Dedifferentiated amniotic fluid mesenchymal stem cell (primary cell): ENCODE measurements around the gene SPTAN1.
"Not testable (repeated sequence)": the region's sequence is repeated elsewhere in the genome, so short reads cannot be mapped to it uniquely, and the experiment has no call there.

ENCODE experiments used
- DNase-seq: peaks from one replicate; pipeline ENCODE4 v3.0.0-alpha.2; 2016; ENCODE audit errors: extremely low spot score

The SPTAN1 gene

DNA sequence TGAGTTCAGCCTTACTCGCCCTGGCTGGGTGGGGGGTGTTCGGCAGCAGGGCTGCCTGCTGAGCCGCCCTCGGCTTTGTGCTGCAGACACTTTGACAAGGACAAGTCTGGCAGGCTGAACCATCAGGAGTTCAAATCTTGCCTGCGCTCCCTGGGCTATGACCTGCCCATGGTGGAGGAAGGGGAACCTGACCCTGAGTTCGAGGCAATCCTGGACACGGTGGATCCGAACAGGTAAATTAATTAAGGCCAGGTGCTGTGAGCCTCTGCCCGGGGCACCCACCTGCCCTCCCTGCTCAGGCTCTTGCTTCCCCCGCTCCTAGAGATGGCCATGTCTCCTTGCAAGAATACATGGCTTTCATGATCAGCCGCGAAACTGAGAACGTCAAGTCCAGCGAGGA lies 80.1 kb downstream of the SPTAN1 start:
- DNase-seq: no peak

GRCh38 chr9:128633057-128633456 lies 80.7 kb downstream of the SPTAN1 start:
- DNase-seq: no peak

- DNase-seq: no peak
These were observed 81.2 kb downstream of the SPTAN1 start for GRCh38 chr9:128633601-128634000.

DNA sequence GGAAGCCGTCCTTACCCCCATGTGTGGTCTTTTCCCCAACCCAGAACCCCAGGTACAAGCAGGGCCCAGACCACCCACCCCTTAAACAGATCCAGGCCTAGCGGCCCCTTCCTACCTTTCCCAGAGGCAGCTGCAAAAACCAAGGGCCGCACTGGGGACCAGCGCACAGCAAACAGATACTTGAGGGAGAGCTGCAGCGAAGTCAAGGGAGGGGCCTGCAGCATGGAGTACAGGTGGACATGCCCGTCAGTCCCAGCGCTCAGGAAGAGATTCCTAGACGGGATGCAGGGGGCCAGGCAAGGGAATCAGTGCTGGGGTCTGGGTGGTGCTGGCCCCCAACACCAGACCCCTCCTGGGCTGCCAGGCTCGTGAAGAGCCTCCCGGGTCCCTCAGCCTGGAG lies 81.7 kb downstream of the SPTAN1 start:
- no peak for DNase-seq

GRCh38 chr9:128634651-128635262 lies 82.4 kb downstream of the SPTAN1 start:
- DNase-seq: no peak

DNA sequence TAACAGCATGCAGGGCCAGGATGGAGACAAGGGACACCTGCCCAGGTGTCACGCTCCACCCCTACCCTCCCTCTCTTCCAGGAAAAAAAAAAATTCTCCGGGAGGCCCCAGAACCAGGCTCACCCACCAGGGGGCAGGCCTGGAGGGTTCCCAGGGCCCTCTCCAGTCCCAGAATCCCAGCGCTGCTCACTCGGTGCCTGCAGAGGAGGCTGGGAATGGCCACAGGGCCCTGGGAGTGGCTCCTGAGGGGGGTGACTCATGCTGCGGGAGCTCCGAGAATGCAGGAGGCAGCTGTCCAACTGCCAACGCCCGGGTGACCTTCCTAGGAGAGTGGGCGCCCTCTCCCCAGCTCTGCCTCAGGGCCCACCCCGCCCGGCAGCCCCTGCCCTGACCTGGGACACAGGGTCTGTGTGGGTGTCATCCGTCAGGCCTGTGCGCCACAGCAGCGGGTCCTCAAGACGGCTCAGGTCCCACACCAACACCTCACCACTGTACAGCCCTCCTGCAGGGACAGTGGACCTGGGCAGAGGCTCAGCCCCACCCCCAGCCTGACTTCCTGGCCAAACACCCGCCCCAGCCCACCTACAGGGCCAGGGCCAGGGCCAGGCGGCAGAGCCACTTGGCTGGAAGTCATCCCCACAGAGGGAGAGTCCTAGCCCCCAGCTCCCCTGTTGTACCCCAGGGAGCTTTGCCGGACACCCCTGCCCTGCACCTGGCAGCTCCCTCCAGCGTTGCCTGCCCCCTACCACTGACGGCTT lies 83.1 kb downstream of the SPTAN1 start:
- peak; percentile 95 for DNase-seq

- DNase-seq: no peak
These were observed 83.6 kb downstream of the SPTAN1 start for GRCh38 chr9:128636024-128636390.

DNA sequence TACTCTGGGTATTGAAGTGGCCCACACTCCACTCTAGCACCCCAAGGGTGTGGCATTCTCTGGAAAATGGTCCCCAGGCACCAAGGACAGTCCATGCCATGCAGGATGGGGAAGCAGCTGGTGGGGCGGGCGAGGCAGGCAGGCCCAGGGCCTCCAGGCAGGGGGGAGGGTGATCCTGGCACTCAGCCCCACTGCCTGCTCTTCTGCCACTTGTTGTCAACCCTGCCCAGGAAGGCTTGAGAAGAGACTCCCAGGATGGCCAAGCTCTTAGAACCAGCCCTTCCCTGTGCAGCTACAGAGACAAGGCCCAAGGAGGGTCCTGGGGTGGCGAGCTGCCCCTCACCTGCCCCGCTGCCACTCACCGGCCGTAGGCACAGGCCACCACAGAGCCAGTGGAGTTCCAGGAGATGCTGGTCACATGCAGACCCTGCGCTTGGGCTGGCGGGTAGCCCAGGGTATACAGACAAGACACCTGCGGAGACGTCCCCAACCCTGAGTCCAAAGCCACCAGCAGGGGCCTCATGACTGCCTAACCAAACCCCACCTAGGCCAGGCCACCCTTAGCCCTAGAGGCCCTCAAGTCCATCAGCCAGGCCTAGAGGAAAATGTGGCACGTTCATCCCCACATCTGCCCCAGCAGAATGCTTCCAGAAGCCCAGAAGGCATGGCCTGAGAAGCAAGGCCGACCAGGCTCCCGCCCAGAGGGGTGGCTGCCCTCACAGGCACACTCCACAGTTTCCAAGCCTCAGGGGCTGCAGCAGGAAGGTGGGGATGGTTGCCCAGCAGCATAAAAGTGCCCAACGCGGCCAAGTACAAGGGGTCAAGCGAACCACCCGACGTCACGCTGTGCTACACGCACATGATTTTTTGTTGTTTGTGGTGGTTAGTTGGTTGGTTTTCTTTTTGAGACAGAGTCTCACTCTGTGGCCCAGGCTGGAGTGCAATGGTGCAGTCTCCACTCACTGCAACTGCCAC lies 84.5 kb downstream of the SPTAN1 start:
- no peak for DNase-seq

DNA sequence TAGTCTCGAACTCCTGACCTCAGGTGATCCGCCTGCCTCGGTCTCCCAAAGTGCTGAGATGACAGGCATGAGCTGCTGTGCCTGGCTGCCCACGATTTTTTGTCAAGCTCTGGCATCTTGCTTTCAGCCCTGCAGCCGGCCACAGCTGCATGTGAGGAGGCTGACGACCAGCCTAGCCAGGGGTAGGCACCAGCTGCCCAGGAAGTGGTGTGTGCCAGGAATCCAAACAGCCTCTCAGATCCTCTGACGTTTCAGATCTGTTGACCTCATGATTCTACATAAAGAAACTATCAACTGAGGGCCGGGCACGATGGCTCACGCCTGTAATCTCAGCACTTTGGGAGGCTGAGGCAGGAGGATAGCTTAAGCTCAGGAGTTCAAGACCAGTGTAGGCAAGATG lies 85.3 kb downstream of the SPTAN1 start:
- no peak for DNase-seq

- no peak for DNase-seq
These were observed 86.2 kb downstream of the SPTAN1 start for GRCh38 chr9:128638580-128638979.

- DNase-seq: no peak
These were observed 88.2 kb downstream of the SPTAN1 start for GRCh38 chr9:128640603-128641002.

GRCh38 chr9:128642675-128643245 lies 90.4 kb downstream of the SPTAN1 start:
- DNase-seq: no peak

DNA sequence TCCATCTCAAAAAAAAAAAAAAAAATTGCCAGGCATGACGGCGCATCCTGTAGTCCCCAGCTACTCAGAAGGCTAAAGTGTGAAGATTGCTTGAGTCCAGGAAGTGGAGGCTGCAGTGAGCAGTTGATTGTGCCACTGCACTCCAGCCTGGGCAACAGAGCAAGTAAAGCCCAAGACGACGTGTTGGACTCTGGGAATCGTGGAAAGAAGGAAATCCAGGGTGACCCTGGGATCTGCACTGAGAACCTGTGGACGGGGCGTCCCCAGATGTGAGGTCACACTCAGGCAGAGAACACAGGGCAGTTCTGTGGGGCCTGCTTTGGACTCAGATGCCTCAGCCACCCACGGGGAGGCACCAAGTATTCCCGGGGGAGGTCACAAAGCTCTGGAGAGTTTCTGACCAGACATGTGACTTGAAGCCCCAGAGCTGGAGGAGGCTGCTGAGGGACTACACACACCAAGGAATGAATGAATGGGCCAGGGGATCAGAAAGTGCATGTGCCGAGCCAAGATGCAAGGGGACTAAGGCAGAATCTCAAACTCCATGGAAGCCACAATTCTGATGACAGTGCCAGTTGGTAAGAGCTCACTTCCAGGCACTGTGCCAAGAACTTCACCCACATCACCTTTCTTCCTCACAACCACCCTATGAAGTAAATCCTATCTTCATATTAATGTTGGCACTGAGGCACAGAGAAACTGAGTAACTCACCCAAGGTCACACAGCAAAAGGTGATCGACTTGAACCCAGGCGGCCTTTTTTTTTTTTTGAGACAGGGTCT lies 91.3 kb downstream of the SPTAN1 start:
- no peak for DNase-seq

- DNase-seq: not testable (repeated sequence)
These were observed 95.8 kb downstream of the SPTAN1 start for GRCh38 chr9:128648206-128648605.

- DNase-seq: no peak
These were observed 99.4 kb downstream of the SPTAN1 start for GRCh38 chr9:128651798-128652197.

GRCh38 chr9:128653908-128654307 lies 101.5 kb downstream of the SPTAN1 start:
- DNase-seq: no peak

- DNase-seq: no peak
These were observed 102.1 kb downstream of the SPTAN1 start for GRCh38 chr9:128654481-128654880.

- DNase-seq: peak; percentile 81
These were observed 104.3 kb downstream of the SPTAN1 start, which contains the start of gene DYNC2I2 for GRCh38 chr9:128656416-128657343. Gene DYNC2I2, minus strand, starts transcription at chr9:128656847. Its CDS starts 121 bp downstream, at chr9:128656726.

DNA sequence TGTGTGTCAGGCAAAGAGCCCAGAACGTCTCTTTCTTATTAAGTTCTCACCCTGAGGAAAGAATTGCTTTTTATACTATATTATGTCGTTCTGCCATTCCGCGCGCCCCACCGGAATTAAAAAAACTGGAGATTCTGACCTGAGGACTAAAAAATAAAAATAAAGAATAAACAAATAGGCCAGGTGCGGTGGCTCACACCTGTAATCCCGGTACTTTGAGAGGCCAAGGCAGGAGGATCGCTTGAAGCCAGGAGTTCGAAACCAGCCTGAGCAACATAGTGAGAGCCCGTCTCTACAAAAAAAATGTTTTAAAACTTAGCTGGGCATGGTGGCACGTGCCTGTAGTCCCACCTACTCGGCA lies 104.9 kb downstream of the SPTAN1 start:
- DNase-seq: no peak

- DNase-seq: no peak
These were observed 105.4 kb downstream of the SPTAN1 start for GRCh38 chr9:128657796-128658195.
